Activated CD8-positive, alpha-beta memory T cell treated with anti-CD3 and anti-CD28 coated beads, Interleukin-2, amount 50 U/mL, for 4 hours (primary cell): ENCODE results near the gene TMEM174.

Experiments used
- DNase-seq: peaks from one replicate; pipeline ENCODE4 v3.0.0-alpha.2; 2020

The TMEM174 gene

DNA sequence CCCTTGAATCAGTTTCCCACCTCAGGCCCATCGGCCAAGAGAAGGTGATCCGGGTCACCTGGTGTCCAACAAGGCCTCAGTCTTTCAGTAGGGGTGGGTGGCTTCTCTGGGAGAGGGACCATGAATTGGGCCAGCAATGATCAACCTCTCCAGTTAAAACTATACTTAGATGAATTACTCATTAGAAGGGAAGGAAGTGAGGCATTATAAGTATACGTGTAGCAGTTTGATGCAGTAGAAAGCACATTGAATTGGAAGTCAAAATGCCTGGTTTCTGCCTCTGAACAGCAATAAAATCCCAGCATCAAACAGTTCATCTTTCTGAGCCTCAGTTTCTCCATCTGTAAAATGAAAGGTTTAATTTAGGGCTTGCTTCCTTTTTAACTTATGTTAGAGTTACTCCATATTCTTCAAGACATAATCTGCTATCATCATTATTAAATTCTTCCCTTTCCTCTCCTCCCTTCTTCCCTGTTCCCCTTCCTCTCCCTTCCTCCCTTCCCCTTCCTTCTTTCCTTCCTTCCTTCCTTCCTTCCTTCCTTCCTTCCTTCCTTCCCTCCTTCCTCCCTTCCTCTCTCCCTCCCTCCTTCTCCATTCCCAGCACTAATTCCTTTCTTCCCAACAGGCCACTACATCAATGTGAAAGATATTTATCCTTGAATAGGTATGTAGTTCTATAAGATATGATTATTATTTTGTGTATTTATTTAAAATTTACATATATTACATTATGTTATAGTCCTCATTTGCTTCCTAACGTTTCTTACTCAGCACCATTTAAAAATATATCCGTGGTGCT lies 18.6 kb upstream of the TMEM174 start:
- DNase-seq, result no peak

DNA sequence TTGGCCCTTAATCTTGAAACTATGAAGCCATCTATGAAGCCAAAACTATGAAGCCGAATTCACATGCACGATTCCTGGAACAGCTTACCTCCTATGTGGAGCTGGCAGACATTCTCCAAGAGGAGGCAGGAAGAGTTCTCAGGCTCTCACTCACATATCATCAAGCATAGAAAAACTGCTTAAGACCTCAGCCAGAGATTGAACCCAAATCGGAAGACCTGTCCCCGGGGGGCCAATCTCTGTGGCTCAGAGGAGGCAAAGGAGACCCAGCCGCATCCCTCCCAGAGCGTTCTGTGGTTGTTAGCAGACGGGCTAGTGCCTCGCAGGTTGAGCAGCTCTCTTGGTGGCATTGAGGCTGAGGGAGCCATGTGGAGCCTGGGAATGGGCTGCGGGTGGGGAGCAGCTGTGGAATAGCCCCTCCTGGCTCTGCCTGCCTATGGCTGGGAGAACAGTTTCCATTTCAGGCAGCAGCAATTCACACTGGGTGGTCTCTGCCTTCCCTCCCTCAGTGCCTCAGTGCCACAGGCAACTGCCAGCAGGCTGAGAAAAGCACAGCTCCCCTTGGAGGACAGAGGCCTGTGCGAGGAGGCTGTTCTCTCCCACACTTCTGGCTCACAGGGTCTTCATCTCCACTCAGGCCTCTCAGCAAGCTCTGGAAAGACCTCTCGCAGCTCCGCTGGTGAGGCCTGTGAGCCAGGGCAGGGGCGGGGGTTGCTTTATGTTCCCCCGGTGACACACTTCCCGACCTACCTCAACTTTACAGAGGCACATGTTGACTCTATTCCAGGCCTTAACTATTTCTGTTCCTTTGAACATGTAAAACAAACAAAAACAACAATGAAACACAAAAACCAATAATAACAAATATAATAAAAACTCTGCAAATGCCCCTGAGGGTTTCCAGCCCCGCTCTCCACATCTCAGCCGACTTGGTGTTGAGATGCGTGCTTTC lies 17.4 kb upstream of the TMEM174 start:
- no peak for DNase-seq

DNA sequence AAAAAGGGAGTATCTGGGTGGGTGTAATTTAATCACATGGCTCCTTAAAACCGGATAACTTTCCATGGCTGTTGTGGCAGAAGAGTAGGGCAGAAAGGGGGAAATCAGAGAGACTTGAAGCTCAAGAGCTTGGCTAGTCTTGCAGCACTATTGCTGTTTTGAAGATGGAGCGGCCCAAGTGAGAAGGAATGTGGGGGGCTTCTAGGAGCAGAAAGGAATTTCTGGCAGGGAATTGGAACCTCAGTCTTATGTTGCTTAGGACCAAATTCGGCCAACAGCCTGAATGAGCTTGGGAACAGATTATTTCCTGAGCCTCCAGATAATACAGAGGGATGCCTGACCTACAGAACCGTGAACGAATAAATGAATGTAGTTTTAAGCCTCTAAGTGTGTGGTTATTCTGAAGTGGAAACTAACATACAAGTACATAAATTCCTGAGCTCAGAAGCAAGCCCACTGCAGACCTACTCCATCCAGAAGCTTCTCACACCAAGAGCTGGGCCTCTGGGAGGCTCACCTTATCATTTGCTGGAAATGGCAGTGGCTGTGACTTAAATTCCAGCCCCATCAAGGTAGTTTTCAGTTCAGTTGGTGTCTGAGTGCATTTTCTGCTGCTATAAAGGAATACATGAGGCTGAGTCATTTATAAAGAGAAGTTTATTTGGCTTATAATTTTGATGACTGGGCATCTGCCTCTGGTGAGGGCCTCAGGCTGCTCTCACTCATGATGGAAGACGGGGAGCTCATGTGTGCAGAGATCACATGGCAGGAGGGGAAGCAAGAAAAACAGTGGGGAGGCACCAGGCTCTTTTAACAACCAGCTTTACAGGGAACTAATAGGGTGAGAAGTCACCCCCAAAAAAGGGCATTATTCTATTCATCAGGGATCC lies 15.3 kb upstream of the TMEM174 start:
- DNase-seq, result no peak

DNA sequence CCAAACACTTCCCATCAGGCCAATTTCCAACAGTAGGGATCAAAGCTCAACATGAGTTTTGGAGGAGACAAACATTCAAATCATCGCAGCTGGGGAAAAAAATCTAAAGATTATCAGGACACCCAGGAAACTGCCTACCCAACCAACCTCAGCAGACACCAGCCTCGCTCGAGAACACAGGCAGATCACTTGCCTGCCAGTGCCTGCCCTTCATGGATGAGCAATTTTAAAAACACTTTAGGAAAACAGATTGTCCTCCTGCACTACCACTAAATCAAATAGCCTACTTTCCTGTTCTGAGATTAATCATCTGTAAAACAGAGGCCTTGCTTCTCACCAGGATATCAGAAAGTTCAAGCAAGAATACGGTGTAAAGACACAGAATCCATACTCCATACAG lies 14.7 kb upstream of the TMEM174 start:
- no peak for DNase-seq

DNA sequence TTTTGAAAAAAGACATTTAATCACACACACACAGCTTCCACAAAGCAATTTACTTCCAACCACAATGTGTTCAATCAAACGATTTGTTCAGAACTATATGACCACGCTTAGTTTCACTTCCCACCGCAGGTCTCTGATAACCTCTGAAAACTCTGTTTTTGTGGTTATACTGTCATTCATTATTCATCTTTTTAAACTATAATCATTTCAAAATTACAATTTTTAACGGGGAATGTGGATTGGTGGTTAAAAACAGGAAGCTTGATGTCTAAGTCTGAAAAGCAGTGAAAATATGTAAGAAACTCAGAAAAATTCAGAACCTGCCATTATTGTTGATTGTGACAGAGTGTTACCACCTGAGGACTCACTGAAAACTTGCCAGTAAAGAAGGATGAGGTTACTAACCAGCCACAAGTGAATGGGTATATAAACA lies 12.7 kb upstream of the TMEM174 start:
- peak; percentile 33 for DNase-seq

DNA sequence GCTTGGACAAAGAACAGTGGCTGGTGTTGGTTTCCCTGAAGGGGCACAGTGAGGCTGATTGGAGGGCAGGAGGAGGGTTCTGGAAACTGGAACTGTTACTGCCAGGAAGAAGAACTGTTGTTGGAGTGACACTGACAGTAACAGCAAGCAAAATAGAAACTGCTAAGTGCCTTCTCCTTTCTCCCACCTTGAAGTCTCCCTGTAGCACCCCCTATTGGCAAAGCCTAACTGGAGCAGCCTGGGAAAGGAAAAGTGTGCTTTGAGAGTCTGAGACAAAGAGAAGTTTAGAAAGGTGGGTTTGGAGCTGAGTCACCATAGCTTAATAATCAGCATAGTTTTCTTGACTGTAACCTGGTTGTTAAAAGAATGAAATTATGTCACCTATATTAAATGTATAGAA lies 2.5 kb upstream of the TMEM174 start:
- DNase-seq, result no peak

DNA sequence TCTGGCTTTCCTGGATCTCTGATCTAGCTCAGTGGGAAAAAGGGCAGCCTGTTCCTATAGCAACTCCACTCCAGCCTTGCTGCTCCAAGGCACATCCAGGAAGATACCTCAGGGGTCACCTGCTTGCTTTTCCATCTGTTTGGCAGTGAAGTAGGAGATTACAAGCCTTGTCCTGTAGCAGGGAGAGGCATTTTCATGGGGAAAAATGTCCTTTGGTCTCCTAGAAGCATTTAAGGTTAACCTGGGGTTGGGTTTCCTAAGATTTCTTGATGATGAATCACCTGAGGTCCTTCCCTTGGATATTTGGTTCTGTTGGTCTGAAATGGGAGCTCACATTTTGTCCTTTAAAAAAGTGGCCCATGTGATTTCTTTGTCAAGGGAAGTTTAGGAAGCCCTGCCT lies 1.5 kb upstream of the TMEM174 start:
- DNase-seq, result no peak

DNA sequence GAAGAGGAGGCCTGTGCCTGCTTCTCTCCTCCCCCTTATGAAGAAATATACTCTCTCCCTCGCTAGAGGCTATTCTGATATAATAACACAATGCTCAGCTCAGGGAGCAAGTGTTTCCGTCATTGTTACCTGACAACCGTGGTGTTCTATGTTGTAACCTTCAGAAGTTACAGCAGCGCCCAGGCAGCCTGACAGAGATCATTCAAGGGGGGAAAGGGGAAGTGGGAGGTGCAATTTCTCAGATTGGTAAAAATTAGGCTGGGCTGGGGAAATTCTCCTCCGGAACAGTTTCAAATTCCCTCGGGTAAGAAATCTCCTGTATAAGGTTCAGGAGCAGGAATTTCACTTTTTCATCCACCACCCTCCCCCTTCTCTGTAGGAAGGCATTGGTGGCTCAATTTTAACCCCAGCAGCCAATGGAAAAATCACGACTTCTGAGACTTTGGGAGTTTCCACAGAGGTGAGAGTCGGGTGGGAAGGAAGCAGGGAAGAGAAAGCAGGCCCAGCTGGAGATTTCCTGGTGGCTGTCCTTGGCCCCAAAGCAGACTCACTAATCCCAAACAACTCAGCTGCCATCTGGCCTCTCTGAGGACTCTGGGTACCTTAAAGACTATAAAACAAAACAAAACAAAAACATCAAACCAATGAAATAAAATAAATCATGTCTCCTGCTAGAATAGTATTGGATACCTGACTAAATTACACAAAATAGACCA lies 1.3 kb downstream of the TMEM174 start:
- DNase-seq, result no peak

DNA sequence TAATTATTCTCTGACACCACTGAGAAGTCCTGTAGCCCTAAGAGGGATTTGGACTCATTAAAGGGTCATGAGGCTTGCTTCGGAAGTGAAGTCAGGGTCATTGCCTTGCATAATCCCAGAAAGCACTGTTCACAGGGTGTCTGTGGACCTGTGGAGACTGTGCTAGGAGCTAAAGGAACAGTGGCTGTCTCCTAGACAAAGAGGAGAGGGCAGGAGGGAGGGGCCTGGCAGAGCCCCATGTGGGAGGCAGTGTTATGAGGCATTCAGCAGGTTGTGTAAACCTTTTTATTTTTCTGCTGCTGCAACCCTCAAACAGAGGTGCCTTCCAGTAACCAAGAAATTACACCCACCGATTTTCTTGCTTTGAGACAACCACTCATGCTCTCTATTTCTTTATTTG lies 3.3 kb downstream of the TMEM174 start:
- no peak for DNase-seq

DNA sequence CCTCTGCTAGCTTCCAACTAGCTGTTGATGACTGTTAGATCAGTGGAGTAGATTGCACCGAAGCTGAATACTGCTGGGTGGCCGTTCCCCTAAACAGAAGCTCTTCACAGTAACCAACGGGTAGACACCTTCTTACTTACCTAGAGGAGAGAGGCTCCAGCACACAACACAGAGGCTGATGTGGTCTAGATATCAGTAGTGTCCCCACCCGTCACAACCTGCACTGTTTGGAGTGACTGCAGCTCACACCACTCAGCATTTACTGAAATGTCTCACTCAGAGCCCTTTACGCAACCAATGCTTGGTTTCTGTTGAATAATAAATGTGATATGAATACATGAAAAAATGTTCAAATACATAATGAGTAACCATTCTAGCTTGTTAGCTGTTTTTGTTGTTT lies 5.3 kb downstream of the TMEM174 start:
- no peak for DNase-seq

DNA sequence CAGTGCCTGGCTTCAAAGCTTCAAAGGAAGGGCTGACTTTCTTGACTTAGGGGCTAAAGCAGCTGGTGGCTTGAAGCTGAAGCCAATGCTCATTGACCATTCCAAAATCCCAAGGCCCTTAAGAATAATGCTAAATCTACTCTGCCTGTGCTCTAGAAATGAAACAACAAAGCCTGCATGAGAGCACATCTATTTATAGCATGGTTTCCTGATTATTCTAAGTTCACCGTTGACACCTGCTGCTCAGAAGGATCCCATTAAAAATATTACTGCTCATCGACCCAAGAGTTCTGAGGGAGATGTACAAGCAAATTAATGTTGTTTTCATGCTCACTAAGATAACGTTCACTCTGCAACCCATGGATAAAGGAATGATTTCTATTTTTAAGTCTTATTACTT lies 6.7 kb downstream of the TMEM174 start:
- DNase-seq, result no peak

DNA sequence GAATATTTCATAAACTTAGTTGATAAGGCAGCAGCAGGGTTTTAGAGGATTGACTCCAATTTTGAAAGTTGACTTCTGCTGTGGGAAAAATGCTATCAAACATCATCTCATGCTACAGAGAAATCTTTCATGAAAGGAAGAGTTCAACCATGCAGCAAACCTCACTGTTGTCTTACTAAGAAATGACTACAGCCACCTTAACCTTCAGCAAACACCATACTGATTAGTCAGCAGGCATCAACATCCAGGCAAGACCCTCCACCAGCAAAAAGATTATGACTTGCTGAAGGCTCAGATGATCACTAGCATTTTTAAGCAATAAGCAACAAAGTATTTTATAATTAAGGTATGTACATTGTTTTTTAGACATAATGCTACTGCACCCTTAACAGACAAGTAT lies 7.6 kb downstream of the TMEM174 start:
- no peak for DNase-seq

DNA sequence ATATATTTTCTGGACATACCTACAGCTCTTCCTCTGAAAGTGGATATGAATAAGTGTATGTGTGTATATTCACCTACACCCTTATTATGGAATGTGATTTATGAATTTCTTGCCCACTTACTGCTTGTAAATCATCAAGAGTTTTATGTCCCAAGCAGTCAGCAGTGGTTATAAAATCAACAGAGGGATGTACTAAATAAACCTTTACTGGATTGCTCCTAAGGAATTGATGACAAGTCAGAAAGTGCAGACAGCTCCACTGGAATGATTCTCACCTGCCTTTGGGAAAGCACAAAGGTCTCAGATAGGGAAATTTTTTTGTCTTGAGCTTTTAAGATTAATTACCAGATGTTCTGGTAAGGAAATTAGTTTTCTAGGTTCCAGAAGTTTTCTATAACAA lies 9.3 kb downstream of the TMEM174 start:
- DNase-seq, result no peak

DNA sequence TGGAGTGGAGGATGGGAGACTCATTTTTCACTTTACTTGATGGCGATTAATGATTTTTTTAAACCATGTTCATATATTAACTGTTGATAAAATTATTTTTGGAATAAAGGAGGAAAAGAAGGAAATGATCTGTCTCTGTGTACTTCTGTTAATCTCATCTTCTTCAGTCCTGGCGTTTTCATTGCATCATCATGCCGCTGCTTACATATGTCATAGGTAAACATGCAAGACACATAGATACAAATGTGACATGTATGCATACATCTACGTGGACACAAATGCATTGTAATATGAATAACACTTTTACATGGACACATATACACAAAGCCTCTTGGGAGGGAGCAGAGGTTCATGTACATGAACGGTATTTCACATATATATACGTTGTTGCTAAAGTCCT lies 10.0 kb downstream of the TMEM174 start:
- DNase-seq, result no peak

DNA sequence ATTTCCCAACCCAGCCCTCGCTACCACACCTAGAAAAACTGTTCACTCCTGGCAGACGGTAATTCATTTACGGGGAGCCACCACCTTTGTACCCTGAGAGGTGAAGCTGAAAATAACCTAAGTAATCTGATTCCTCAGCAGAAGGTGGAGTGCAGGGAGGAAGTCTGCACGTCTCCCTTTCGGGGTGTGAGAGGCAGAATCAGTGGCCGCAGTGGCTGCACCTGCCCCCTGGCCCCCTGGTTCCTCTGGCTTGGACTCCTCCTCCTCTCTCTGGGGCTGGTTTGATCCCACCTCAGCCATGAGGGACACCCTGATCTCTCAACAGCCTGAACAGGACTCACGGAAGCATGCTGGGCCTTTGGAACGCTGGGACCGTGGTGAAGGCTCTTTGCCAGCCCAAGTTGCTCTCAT lies 10.5 kb downstream of the TMEM174 start:
- DNase-seq, result no peak

DNA sequence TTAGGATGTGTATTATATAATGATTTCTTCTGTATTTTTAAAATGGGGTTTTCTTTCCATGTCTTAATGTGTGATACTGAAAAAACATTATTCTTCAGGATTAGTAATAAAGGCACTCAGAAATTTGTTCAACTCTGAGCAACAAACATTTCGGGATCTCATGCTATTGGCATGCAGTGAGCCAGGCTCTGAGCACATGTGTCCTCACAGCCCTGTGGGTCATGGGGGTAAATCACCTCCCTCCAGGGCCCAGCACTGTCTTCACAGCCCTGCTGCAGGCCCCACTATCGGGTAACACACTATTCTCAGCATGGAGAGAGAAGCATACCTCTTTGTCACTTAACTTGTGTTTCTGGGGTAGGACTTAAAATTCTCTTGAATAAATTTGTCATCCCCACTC lies 14.0 kb downstream of the TMEM174 start:
- DNase-seq, result no peak

DNA sequence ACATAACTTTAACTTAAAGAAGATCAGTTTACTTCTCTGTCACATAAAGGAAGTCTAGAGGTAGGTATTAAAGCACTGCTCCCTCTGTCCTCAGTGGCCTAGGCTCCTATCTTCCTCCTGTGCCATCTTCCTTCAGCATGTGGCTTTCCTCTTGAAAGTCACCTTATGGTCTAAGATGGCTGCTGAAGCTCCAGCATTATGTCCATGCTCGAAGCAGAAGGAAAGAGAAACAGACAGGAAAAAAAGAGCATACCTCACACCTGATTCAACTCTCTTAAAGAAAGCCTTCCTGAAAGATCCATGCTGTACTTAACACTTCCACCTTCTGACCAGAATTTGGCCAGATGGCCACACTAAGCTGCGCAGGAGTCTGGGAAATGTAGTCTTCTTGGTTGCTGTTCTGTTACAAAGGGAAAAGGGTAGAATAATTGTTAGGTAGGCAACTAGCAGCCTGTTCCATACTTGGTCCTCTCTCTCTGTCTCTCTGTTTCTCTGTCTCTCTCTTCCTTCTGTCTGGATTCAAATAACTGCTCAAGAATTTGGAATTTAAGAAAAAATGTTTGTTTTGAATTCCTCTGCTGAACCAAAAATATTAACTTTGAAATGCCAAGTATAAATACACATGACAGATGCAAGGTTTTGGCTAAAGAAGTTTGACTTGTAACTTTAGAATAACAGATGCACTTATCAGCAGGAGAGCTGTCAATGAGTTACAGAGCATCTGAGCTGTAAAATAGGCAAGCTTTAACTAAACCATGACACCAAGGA lies 16.0 kb downstream of the TMEM174 start:
- DNase-seq, result no peak

DNA sequence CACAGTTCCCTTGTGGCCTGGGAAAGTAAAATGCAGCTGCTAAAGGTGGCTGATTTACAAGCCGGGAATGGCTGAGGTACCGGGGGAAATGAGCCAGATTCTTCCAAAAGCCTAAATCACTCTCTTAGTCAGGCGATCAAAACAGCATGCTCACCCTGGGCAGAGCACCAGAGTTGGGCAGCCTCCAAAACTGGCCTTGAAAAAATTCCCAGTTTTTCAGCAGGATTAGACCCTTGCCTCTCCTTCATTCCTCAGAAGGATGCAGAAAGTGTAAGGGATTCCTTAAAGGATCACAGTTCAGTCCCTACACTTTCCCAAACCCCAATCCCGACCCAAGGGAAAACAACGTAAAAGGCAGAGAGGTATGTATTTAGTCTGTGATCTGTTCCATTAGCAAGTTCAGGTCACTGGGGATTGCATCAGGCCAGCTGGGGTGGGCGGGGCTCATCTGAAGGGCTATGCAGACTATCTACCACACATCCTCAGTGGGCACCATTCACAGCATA lies 16.9 kb downstream of the TMEM174 start:
- DNase-seq, result no peak

DNA sequence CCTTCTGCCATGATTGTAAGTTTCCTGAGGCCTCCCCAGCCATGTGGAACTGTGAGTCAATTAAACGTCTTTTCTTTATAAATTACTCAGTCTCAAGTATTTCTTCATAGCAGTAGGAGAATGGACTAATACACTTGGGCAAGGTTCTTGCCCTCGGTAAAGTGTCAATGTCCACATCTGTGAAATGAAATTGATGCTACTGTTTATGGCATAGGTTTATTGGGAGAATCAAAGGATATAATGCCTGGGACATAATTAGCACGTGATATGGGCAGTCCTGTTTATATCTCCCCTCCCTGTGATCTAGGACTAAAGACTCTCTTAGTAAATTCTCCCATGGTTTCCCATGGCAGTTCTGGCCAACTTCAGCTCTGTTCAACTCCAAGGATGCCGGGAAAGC lies 19.4 kb downstream of the TMEM174 start:
- DNase-seq, result no peak

DNA sequence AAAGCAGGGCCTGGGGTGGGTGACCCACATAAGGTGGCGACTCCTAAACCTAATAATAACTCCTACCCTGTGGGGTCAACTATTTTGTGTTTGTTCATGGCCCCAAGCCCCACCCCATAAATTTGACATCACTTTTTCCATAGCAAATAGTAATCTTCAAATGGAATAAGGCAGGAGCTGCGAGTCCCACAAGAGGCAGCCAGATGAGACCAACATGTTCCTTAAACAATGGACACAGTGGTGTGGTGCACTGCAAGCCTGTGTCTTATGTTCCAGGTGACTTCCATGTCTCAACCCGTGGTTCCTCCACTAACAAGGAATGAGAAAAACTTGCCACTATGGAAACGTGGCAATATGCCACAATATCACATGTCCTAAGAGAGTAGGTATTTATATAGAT lies 20.6 kb downstream of the TMEM174 start:
- no peak for DNase-seq

DNA sequence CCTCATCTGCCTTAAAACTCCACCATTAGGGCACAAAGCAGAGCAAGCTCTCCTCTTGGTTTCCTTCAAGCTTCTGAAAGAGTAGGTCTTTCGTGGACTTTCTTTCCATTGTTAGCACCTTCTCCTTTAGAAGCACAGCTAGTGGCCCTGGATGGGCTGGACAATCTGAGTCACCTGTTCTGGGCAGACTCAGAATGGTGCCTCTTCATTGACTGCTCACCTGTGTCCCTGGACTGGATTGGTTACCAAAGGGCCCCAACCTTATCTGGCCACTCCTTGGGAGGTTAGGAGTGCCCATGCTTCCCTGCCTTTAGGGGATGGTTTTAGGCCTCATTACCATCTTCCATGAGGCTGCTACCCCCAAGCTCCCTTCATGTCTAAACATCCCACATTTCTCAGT lies 23.2 kb downstream of the TMEM174 start:
- DNase-seq, result no peak
